ENCODE results near the gene ALDH16A1. TPM values are rescaled to one million over a fixed set of nuclear protein-coding genes. Genes with fewer than 3 reads are reported as not detected.

ALDH16A1 gene
- total RNA-seq, 1 experiment from 2014 or later, result 34.2 TPM

DNA sequence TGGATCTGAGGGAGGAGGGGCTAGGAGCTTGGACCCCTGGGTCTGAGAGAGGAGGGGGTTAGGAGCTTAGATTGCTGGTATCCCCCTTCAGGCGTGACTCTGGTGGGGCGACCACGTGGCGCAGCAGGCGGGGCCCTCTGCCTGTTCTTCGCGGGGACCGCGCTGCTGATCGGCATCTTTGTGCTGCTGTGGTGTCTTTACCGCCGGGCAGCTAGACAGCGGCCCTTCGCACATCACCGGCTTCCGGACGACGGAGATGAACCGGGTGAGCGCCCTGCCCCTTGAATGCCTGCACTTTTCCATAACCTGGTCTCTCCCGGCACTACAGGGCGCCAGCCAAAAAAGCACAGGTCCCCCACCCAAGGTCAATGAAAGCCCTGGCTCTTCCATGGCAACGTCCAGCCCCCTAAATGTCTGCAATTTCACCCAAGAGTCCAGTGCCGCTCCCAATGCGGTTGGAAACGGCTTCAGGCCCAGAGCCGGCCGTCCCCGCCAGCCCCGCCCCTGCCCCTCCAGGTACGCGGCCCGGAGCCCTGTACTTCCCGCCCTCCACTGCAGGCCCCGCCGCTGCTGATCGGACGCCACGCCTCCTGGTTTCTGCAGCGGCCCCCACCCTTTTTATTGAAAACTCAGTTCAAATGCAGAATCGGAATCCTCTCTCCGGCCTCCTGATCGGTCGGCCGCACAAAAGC, 25.0 kb upstream of the ALDH16A1 start:
- TF ChIP-seq, protein P1, sequence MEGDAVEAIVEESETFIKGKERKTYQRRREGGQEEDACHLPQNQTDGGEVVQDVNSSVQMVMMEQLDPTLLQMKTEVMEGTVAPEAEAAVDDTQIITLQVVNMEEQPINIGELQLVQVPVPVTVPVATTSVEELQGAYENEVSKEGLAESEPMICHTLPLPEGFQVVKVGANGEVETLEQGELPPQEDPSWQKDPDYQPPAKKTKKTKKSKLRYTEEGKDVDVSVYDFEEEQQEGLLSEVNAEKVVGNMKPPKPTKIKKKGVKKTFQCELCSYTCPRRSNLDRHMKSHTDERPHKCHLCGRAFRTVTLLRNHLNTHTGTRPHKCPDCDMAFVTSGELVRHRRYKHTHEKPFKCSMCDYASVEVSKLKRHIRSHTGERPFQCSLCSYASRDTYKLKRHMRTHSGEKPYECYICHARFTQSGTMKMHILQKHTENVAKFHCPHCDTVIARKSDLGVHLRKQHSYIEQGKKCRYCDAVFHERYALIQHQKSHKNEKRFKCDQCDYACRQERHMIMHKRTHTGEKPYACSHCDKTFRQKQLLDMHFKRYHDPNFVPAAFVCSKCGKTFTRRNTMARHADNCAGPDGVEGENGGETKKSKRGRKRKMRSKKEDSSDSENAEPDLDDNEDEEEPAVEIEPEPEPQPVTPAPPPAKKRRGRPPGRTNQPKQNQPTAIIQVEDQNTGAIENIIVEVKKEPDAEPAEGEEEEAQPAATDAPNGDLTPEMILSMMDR (IDR thresholded peaks at IDR 0.05; ENCODE audit: unreplicated experiment), result no peak
- intact Hi-C loops (cut with micrococcal nuclease), result no loop called here
- Mint-ChIP-seq H3K27me3 (ENCODE audit: insufficient read depth, unreplicated experiment) (peaks cover 71% of the 10 kb centered on the region), H3K36me3 (ENCODE audit: insufficient read depth, unreplicated experiment) (no peaks in the 10 kb centered on the region), H3K9me3 (ENCODE audit: unreplicated experiment) (no peaks in the 10 kb centered on the region), H3K4me1 (ENCODE audit: insufficient read depth, unreplicated experiment) (peaks cover 6% of the 10 kb centered on the region), H3K4me3 (ENCODE audit: unreplicated experiment) (no peak overlapping the region), H3K27ac (ENCODE audit: low read depth, unreplicated experiment) (no peak overlapping the region)
- CTCF ChIA-PET, result interaction anchor here (0.7 to 1.0 kb wide), 2 partner anchors 49 to 69 kb away, joined by 3 to 4 read pairs; no protein-coding TSS in a partner anchor
- POLR2A ChIA-PET, result interaction anchor here (1.1 kb wide), 1 partner anchor 46 kb away, joined by 3 read pairs; no protein-coding TSS in a partner anchor
- no peak for DNase-seq (ENCODE audit: unreplicated experiment)
- BruUV-seq (replicated peaks), result no TSS peak

DNA sequence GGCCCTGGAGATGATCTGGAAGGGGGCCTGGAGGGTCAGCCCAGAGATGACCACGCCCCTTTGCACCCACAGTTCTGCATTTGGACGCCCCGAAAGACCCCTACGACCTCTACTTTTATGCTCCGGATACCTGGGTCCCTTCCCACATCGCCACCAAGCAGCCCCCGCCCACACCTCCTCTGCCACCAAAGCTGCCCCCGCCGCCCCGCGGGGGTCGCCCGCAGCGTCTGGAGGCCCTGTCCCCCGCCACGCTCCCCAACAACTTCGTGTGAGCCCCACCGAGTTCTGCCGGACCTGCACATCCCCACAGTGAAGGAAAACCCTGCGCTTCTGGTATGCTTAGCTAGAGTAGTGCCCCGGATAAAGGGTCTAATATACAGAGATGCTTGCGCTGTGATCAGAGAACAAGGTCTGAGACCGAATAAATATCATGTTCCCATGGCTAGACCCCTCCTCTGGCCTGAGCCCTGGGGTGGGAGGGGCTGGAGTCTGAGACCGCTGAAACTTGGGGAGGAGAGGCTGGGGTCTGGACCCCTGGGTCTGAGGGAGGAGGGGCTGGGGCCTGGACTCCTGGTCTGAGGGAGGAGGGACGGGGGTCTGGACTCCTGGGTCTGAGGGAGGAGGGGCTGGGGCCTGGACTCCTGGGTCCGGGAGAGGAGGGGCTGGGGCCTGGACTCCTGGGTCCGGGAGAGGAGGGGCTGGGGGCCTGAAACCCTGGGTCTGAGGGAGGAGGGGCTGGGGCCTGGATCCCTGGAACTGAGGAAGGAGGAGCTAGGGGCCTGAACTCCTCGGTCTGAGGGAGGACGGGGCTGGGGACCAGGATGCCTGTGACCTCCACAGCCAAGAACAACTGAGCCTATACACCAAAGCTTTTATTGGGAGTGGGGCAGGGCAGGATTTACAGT, 24.2 kb upstream of the ALDH16A1 start:
- ChIA-PET CTCF (interaction anchor here (0.5 to 0.6 kb wide), 3 partner anchors 45 to 179 kb away, joined by 3 to 4 read pairs (median 3); partner anchors contain the start of gene FLT3LG), POLR2A (interaction anchor here (1.0 kb wide), 1 partner anchor 14 kb away, joined by 3 read pairs; no protein-coding TSS in a partner anchor)
- BruUV-seq (replicated peaks), result no TSS peak
- DNase-seq (ENCODE audit: unreplicated experiment), result no peak
- Mint-ChIP-seq H3K27ac (ENCODE audit: low read depth, unreplicated experiment) (no peak overlapping the region), H3K4me3 (ENCODE audit: unreplicated experiment) (no peak overlapping the region), H3K27me3 (ENCODE audit: insufficient read depth, unreplicated experiment) (peaks cover 63% of the 10 kb centered on the region), H3K4me1 (ENCODE audit: insufficient read depth, unreplicated experiment) (peaks cover 1% of the 10 kb centered on the region), H3K9me3 (ENCODE audit: unreplicated experiment) (no peaks in the 10 kb centered on the region), H3K36me3 (ENCODE audit: insufficient read depth, unreplicated experiment) (no peaks in the 10 kb centered on the region)
- TF ChIP-seq, protein P1 (IDR thresholded peaks at IDR 0.05; ENCODE audit: unreplicated experiment), result no peak
- intact Hi-C loops (cut with micrococcal nuclease), result no loop called here

DNA sequence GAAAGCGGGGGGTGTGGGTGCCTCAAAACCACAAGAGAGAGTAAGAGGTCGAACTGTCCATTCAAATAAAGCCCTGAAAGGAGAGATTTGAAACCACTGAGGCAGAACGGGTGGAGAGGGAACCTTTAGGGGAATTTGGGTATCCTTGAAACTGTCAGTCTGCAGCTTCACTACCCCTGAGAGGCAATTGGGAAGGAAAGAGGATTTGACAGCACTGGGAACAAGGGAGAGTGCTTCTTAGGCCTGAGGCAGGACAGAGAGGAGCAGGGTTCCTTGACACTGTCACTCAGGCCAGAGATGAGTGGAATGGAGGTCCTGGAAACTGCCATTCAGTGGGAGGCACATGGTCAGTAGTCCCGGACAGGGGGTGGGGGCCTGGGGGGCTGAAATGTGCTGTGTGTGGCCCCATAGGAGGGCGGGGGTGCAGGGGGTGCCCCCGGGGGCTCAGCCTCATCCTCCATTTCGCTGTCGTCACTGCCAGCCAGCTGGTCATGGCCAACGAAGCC, 22.8 kb upstream of the ALDH16A1 start:
- ChIA-PET POLR2A (interaction anchor here (0.6 to 1.0 kb wide), 2 partner anchors 13 to 336 kb away, joined by 3 to 4 read pairs; no protein-coding TSS in a partner anchor), CTCF (no interaction called here)
- Mint-ChIP-seq H3K27ac (ENCODE audit: low read depth, unreplicated experiment) (no peak overlapping the region), H3K27me3 (ENCODE audit: insufficient read depth, unreplicated experiment) (peaks cover 48% of the 10 kb centered on the region), H3K36me3 (ENCODE audit: insufficient read depth, unreplicated experiment) (no peaks in the 10 kb centered on the region), H3K4me3 (ENCODE audit: unreplicated experiment) (no peak overlapping the region), H3K9me3 (ENCODE audit: unreplicated experiment) (no peaks in the 10 kb centered on the region), H3K4me1 (ENCODE audit: insufficient read depth, unreplicated experiment) (no peaks in the 10 kb centered on the region)
- intact Hi-C loops (cut with micrococcal nuclease), result loop anchor here (1.0 kb wide), 1 partner anchor 38 kb away; no protein-coding TSS in a partner anchor
- DNase-seq (ENCODE audit: unreplicated experiment), result no peak
- TF ChIP-seq, protein P1 (IDR thresholded peaks at IDR 0.05; ENCODE audit: unreplicated experiment), result no peak
- BruUV-seq (replicated peaks), result no TSS peak
